Dedifferentiated amniotic fluid mesenchymal stem cell (primary cell): ENCODE data around the gene ADAMTS8.

Source experiments
- DNase-seq: peaks from one replicate; pipeline ENCODE4 v3.0.0-alpha.2; 2016; ENCODE audit errors: extremely low spot score

The ADAMTS8 gene

GRCh38 chr11:130428316-130429119, at the start of gene ADAMTS8:
Gene ADAMTS8 (minus strand): TSS chr11:130428609. CDS start chr11:130428286, 323 bp downstream.
- no peak for DNase-seq

GRCh38 chr11:130477586-130478203, 49.3 kb upstream of the ADAMTS8 start:
- DNase-seq: no peak

- DNase-seq: no peak
Measured at GRCh38 chr11:130476922-130477491, 48.6 kb upstream of the ADAMTS8 start.

GRCh38 chr11:130476200-130476921, 48.0 kb upstream of the ADAMTS8 start:
- DNase-seq: no peak

- no peak for DNase-seq
Measured at GRCh38 chr11:130475426-130476053, 47.1 kb upstream of the ADAMTS8 start.

GRCh38 chr11:130474637-130475400, 46.4 kb upstream of the ADAMTS8 start:
- DNase-seq: no peak

GRCh38 chr11:130473795-130474377, 45.5 kb upstream of the ADAMTS8 start:
- DNase-seq: no peak

GRCh38 chr11:130473056-130473794, 44.8 kb upstream of the ADAMTS8 start:
- no peak for DNase-seq

- no peak for DNase-seq
Measured at GRCh38 chr11:130472434-130472961, 44.1 kb upstream of the ADAMTS8 start.

GRCh38 chr11:130471731-130472433, 43.5 kb upstream of the ADAMTS8 start:
- no peak for DNase-seq

GRCh38 chr11:130470832-130471706, 42.7 kb upstream of the ADAMTS8 start:
- DNase-seq: no peak

GRCh38 chr11:130469181-130469580, 40.8 kb upstream of the ADAMTS8 start:
- no peak for DNase-seq

- no peak for DNase-seq
Measured at GRCh38 chr11:130467116-130467900, 38.9 kb upstream of the ADAMTS8 start.

GRCh38 chr11:130465263-130465662, 36.9 kb upstream of the ADAMTS8 start:
- no peak for DNase-seq

GRCh38 chr11:130464291-130464812, 35.9 kb upstream of the ADAMTS8 start:
- DNase-seq: no peak

GRCh38 chr11:130462931-130463330, 34.5 kb upstream of the ADAMTS8 start:
- no peak for DNase-seq
